MV-4-11 (cell line): Measurements from ENCODE around the gene PFKP.
A peak's percentile ranks its signal among the peaks of the same experiment; 100 is the strongest.

ENCODE experiments used
- DNase-seq: peaks from one replicate; lab custom pipeline; 2025; lab: John Stamatoyannopoulos, UW

PFKP gene

GRCh38 chr10:3067118-3067858 is at the start of gene PFKP:
Gene PFKP (plus strand): TSS chr10:3067548. CDS start chr10:3067596, 48 bp downstream.
- DNase-seq: peak; percentile 12

DNA sequence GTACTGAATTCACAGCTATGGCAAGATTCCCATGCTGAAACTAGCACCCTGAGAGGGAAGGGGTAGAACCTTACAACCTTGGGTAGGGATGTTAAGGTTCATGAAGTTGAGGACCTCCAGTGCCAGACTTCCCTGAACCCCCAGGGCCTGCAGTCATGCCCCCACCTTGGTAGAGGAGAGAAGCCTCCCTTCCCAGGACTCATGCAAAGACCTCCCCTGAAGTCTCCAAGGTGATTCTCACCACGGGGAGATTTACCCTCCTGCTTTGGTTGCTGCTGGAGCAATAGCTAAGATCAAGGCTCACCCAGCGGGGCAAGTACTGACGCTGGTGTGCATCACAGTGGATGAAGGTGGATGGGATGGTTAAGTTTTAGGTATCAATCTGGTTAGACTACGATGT is 49.1 kb upstream of the PFKP start:
- DNase-seq: no peak

DNA sequence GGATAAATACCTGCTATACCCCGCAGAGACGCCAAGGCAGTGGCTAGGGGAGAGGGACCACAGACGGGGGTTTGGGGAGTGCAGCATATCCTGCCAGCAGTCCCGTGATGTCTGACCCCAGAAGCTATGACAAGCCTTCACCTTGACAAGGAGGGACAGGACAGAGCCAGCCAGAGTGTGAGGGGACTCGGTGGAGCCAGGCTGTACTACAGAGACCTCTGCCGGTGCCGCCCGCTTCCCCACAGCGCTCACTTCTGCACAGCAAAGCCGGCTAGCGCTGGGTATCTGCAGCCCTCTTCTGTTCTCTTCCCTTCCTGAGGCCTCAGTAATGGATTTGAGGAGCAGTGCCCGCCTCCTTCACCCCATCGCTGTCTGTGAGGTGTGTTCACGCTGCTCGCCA is 47.0 kb upstream of the PFKP start:
- DNase-seq: no peak

DNA sequence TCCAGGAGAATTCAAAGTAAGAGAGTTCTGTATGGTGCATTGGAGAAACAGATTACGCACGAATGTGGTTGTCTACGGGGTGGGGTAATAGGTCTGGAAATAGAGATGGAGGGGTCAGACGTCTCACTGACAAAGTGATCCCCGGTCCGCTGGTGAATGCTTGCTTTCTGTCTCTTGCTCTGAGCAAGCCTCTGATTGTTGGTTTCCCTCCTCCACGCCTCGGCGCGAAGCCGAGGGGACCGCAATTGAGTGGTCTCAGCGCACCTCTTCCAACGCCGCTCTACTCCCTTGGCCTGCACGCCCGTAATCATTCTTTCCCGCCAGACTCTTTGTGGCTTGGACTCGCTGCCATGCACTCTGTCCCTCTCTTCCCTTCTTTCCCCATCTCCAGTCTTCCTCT is 46.5 kb upstream of the PFKP start:
- DNase-seq: no peak

- no peak for DNase-seq
These were observed 45.3 kb upstream of the PFKP start for GRCh38 chr10:3022027-3022426.

GRCh38 chr10:3023892-3024291 is 43.5 kb upstream of the PFKP start:
- DNase-seq: no peak

DNA sequence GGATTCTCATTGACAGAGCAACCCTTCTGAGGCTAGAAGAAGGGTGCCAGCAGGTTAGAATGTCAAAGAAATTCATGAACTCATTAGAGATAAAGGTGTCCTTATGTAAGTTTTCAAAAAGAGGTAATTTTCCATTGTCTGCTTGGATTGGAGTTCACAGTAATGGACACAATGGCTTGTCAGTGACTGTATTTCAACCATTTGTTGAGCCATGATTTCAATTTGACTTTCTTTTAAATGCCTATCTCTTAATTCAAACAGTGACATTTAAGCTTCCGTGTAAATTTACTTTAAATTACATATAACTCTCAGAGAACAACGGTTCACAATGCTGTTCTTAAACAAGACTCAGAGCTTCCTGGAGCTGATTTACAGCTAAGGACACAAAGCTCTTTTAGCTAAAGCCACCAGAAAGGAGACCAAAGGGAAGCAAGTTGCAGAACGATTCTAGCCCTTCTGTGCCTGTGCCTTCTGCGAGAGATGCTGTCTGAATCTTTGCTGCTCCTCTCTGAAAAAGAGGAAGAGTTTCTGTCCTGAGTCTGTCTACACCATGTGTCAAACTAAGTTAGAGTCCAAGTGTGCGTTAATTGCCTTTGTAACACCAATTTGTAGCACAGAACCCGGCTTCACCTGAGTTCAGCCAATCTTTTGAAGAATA is 42.2 kb upstream of the PFKP start:
- peak; percentile 23 for DNase-seq

DNA sequence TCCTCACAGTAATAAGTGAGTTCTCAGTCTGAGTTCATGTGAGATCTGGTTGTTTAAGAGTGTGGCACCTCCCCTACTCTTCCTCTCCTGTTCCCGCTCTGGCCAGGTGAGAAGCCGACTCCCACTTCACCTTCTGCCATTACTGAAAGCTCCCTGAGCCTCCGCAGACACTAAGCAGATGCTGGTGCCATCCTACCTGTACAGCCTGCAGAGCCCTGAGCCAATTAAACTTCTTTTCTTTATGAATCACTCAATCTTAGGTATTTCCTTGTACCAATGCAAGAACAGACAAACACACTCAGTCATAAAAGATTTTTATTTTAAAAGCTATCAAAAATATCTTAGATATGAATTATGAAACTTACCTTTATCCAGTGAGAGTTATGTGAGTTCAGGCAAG is 39.5 kb upstream of the PFKP start:
- no peak for DNase-seq

DNA sequence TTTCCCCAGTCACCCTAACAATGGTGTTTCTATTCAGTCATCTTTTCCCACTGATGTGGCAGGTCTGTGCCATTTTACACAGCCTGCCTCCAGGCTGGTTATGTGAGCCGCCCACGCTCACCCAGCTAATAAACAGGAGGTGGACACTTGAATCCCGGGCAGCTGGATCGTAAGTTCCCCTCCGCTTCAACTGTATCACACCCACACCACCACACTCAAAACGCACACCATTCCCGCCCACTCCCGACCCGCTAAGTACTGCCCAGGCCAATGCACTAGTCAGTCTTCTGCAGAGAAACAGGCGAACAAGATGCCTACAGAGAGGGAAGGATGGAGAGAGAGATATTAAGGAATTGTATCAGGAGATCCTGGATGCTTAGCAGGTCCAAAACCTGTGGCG is 38.9 kb upstream of the PFKP start:
- DNase-seq: no peak

DNA sequence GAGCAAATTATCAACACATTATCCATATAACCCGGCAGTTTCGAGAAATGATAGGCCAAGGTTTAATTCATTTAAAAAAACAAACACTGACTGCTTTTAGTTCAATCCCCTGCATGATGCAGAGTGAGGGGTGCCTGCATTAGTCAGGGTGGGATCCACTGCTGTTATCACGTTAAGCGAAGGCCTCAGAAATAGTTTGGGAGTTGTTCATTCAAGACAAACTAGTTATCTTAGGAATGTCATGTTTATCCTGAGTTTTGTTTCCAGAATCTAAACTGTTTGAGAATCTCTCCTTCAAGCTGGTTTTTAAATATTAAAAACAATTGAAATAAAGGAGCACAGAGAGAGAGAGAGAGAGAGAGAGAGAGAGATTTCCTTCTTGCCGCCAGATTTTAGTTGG is 36.6 kb upstream of the PFKP start:
- DNase-seq: no peak

- DNase-seq: no peak
These were observed 35.9 kb upstream of the PFKP start for GRCh38 chr10:3031490-3031889.

DNA sequence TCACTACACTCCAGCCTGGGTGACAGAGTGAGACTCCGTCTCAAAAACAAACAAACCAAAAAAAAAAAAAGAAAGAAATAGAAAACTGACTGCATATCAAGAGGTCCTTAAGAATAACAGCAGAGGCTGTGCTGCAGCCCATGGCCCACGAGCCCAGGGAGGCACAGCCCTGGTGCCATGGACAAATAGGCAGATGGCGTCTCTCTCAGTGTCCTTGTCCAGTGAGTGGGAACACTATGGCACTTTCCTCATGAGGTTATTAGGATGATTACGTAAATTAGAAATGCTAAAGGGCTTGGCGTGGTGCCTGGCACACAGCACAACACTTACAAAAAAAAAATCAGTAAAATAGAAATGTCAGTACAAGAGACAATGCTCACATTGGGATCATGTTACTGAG is 33.4 kb upstream of the PFKP start:
- no peak for DNase-seq

GRCh38 chr10:3034616-3035015 is 32.7 kb upstream of the PFKP start:
- peak; percentile 46 for DNase-seq

GRCh38 chr10:3036155-3037021 is 31.0 kb upstream of the PFKP start:
- peak; percentile 94 for DNase-seq

- DNase-seq: no peak
These were observed 30.2 kb upstream of the PFKP start for GRCh38 chr10:3037182-3037581.

GRCh38 chr10:3040069-3040468 is 27.3 kb upstream of the PFKP start:
- DNase-seq: peak; percentile 98

GRCh38 chr10:3042589-3042988 is 24.8 kb upstream of the PFKP start:
- peak; percentile 54 for DNase-seq

DNA sequence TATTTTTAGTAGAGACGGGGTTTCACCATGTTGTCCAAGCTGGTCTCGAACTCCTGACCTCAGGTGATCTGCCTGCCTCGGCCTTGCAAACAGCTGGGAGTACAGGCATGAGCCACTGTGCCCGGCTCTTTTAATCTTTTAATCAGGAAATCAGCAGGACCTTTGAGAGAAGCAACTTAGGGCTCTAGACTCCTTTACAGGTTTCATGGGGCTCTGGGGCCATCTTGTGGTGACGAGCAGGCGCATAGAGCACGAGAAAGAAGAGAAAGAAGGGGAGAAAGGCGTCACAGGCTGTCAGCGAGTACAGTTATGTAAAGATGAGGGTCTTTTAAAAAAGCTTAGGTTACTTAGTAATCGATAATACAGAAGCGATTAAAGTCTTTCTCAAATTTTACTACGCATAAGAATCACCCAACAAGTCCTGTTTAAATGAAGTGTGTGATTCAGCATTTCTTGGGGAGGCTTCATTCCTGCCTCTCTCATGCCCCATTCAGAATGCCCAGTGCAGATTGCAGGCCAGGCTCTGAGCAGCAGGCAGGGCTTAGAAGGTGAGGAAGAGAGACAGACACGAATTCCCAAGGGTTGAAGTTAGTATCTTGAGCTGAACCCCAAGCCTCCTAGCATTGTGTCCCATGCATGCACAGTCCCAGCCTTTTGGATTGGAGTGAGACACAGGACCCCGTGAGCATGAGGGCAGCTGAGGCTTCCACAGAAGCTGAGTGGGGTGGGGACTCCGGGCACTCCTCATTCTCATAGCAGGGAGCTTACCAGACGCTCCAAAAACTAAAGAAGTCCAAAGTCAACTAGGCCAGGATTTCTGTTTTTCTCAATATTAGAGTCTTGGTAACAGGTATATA is 23.6 kb upstream of the PFKP start:
- DNase-seq: peak; percentile 69

- peak; percentile 10 for DNase-seq
These were observed 21.7 kb upstream of the PFKP start for GRCh38 chr10:3045471-3046209.

- no peak for DNase-seq
These were observed 21.1 kb upstream of the PFKP start for GRCh38 chr10:3046210-3046779.
